ENCODE measurements around the gene ABCA1. TPM values are rescaled to one million over a fixed set of nuclear protein-coding genes. Genes with fewer than 3 reads are reported as not detected.

ABCA1 gene
- total RNA-seq, 6 experiments from 2014 or later: 45.8 to 107 (median 61.4) TPM

DNA sequence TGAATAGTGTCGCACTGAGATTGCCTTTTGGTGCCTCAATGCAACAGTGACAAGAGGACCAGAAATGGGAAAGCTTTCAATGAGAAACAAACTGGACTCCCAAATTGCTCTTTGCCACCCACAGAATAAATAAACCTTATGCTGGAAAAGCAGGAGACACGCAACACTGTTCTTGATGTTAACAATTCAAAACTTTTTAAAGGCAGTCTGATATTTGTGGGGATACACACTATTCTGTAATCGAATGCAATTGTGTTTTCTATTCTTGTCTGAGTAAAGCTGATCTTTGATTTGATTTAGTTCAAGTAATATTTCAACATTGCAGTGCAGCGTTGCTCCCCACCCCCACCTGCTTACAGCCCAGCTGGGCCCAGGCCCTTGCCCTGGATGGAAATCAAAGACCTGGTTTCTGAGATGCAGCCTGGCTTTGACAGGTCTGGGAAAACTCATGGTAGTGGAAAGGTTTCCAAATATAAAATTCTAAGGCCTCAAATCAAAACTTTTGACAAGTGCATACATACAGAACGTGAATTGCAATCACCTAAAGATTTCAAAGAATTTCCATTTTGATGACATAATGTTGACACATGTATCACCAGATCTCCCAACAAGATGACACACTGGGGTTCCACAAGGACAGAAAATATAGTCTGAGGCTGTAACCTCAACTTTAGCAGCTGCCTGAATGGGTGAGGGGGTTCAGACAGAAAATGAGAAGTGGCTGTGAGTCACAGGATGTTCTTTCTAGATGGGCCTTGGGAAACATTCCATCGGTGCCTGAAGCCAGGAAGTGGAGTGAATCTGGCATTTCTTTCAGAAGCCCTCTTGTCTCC lies 55.1 kb downstream of the ABCA1 start:
- intact Hi-C loops (cut with DNase I): no loop called here
- Histone ChIP-seq H3K9me3 (no peaks in the 10 kb centered on the region), H3K4me3 (no peak overlapping the region), H3K36me3 (peaks cover 0 to 38% (median 11%) of the 10 kb centered on the region in 4 donors), H3K27me3 (no peaks in the 10 kb centered on the region), H3K27ac (peak overlapping the region in 2 of 3 donors; percentile 61 to 63), H3K4me1 (peaks cover 0 to 74% (median 39%) of the 10 kb centered on the region in 4 donors)
- ATAC-seq (peak; percentile 15 to 45 (median 33)), DNase-seq (peak in 2 of 3 donors; percentile 71 to 75)
- TF ChIP-seq POLR2A (IDR thresholded peaks at IDR 0.05): no peak
- TF ChIP-seq, protein P1, sequence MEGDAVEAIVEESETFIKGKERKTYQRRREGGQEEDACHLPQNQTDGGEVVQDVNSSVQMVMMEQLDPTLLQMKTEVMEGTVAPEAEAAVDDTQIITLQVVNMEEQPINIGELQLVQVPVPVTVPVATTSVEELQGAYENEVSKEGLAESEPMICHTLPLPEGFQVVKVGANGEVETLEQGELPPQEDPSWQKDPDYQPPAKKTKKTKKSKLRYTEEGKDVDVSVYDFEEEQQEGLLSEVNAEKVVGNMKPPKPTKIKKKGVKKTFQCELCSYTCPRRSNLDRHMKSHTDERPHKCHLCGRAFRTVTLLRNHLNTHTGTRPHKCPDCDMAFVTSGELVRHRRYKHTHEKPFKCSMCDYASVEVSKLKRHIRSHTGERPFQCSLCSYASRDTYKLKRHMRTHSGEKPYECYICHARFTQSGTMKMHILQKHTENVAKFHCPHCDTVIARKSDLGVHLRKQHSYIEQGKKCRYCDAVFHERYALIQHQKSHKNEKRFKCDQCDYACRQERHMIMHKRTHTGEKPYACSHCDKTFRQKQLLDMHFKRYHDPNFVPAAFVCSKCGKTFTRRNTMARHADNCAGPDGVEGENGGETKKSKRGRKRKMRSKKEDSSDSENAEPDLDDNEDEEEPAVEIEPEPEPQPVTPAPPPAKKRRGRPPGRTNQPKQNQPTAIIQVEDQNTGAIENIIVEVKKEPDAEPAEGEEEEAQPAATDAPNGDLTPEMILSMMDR (IDR thresholded peaks at IDR 0.05): no peak
- WGBS (ENCODE audit: insufficient coverage, low coverage, low lambda C conversion rate, missing lambda C conversion rate): 34% methylated on average over 6 of the region's 6 CpGs

DNA sequence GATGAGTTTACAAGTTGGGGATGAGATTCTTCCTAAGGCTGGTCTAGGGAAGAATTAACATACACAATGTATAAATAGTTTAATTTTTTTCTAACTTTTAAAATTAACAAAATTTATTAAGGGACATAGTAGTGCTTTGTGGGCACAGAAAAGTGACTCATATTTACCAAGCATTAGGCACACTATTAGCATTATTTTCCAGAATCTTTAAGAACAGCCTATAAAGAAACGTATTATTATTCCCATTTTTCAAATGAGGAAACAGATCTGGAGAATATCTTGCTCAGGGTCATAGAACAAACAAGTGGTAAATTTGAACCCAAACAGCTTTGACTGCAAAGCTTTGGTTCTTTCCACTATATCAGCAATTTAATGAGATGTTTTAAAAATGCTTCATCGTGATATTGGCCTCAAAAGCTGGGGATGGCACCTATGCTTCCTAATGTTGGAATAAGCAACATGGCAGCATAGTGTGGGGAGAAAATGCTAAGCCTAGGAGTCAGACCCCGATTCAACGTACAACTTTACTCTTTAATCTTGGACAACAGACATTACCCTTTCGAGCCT lies 55.9 kb downstream of the ABCA1 start:
- TF ChIP-seq, protein P1 (IDR thresholded peaks at IDR 0.05): no peak
- no peak for TF ChIP-seq POLR2A (IDR thresholded peaks at IDR 0.05)
- Histone ChIP-seq H3K4me1 (peaks cover 0 to 82% (median 43%) of the 10 kb centered on the region in 4 donors), H3K4me3 (no peak overlapping the region), H3K36me3 (peaks cover 0 to 38% (median 13%) of the 10 kb centered on the region in 4 donors), H3K27ac (peak overlapping the region; percentile 3 to 63 (median 61)), H3K9me3 (no peaks in the 10 kb centered on the region), H3K27me3 (no peaks in the 10 kb centered on the region)
- no peak for DNase-seq
- 76% methylated on average over 5 of the region's 5 CpGs for WGBS (ENCODE audit: insufficient coverage, low coverage, low lambda C conversion rate, missing lambda C conversion rate)
- intact Hi-C loops (cut with DNase I): no loop called here
- no peak for ATAC-seq

DNA sequence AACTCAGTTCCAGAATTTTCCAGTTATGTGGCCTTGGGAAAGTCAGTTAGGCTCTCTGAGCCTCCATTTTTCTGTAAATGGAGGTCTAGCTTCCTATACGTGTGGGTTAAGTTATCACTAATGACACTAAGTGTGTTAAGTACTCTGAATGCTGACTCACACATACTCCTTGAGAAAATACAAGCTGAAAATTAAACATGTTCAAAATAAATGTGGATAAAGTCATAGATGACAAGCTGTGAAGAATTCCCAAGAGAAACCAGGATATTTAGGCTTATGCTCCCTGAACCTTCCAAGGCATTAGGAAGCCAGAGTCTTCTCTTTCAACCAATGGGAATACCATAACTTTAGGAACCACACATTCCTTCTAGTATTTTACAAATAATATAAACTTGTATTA lies 58.1 kb downstream of the ABCA1 start:
- Histone ChIP-seq H3K4me3 (no peak overlapping the region), H3K27ac (peak overlapping the region in 2 of 3 donors; percentile 11 to 85), H3K9me3 (no peaks in the 10 kb centered on the region), H3K36me3 (peaks cover 0 to 40% (median 14%) of the 10 kb centered on the region in 4 donors), H3K27me3 (no peaks in the 10 kb centered on the region), H3K4me1 (peaks cover 0 to 91% (median 48%) of the 10 kb centered on the region in 4 donors)
- 60% methylated on average over 1 of the region's 1 CpG for WGBS (ENCODE audit: insufficient coverage, low coverage, low lambda C conversion rate, missing lambda C conversion rate)
- intact Hi-C loops (cut with DNase I): loop anchor here in 1 of 2 donors (10.0 kb wide), 1 partner anchor 285 kb away; no protein-coding TSS in a partner anchor
- TF ChIP-seq, protein P1 (IDR thresholded peaks at IDR 0.05): no peak
- no peak for TF ChIP-seq POLR2A (IDR thresholded peaks at IDR 0.05)
- ATAC-seq (no peak), DNase-seq (no peak)

DNA sequence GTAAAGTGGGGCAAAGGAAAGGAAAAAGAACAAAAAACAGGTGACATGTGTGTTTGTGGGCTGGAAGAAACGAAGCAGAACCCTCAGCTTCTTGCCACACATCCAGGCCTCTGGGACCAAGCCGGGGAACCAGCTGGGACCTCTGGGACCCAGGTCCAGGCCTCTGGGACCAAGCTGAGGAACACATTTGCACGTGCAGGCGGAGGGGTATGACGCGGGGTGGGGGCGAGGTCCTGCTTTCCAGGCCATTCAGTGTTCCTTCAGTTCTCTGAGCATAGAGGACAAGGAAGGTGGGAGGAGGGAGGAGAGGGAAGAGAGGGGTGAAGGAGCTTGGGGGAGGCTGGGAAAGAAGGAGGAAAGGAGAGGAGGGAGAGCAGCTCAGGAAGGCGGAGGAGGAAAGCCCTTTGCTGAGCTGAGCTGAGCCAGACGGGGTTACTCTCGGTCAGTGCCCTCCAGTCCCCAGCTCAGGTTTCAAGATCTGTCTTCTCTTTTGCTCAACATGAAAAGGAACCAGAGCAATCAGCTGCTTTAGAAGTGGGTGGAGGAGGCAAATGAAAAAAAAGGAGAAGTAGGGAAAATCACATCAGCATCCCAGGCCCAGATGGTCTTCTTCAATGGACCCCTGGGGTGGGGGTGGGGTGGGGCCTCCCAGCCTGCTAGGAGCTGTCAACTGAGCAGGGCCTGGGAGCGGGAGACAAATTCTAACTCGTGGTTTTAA lies 59.1 kb downstream of the ABCA1 start:
- TF ChIP-seq, protein P1 (IDR thresholded peaks at IDR 0.05): no peak
- no peak for TF ChIP-seq POLR2A (IDR thresholded peaks at IDR 0.05)
- peak; percentile 55 to 69 (median 65) for DNase-seq
- intact Hi-C loops (cut with DNase I): loop anchor here in 1 of 2 donors (10.0 kb wide), 1 partner anchor 286 kb away; no protein-coding TSS in a partner anchor
- WGBS (ENCODE audit: insufficient coverage, low coverage, low lambda C conversion rate, missing lambda C conversion rate): 15% methylated on average over 11 of the region's 12 CpGs
- Histone ChIP-seq H3K36me3 (peaks cover 0 to 40% (median 14%) of the 10 kb centered on the region in 4 donors), H3K4me1 (peaks cover 0 to 96% (median 50%) of the 10 kb centered on the region in 4 donors), H3K4me3 (no peak overlapping the region), H3K9me3 (no peaks in the 10 kb centered on the region), H3K27me3 (no peaks in the 10 kb centered on the region), H3K27ac (peak overlapping the region; percentile 19 to 85 (median 53))
- peak; percentile 64 to 79 (median 74) for ATAC-seq

Measured in right lobe of liver (tissue), 6 donors.